Liver (tissue), 9 donors: ENCODE measurements around the gene NR2C1. TPM values are rescaled to one million over a fixed set of nuclear protein-coding genes. Genes with fewer than 3 reads are reported as not detected.
"Not testable (repeated sequence)": the region's sequence is repeated elsewhere in the genome, so short reads cannot be mapped to it uniquely, and the experiment has no call there.

Source experiments
- DNase-seq: peaks from one replicate; pipeline ENCODE4 v3.0.0-alpha.2; 2017; ENCODE audit warnings: low spot score
- H3K27ac ChIP-seq, 2 donors: one replicate each; pipeline ENCODE4 v1.7.0; 2013; ENCODE audit warnings: inconsistent platforms in 2 of 2, low read length in 2 of 2, control low read depth in 1 of 2, low read depth in 1 of 2, mild to moderate bottlenecking in 1 of 2
- H3K27me3 ChIP-seq, 4 donors: one replicate each; pipeline versions ENCODE4 v1.6.1 to v1.7.0; 2013; ENCODE audit warnings: low read length in 3 of 4, inconsistent platforms in 1 of 4, mild to moderate bottlenecking in 1 of 4, moderate library complexity in 1 of 4; ENCODE audit not compliant: control insufficient read depth in 4 of 4, insufficient read depth in 4 of 4
- H3K36me3 ChIP-seq, 4 donors: one replicate each; pipeline versions ENCODE4 v1.6.1 to v1.7.0; 2013; ENCODE audit warnings: low read length in 3 of 4, mild to moderate bottlenecking in 3 of 4, low read depth in 1 of 4, moderate library complexity in 1 of 4; ENCODE audit not compliant: control insufficient read depth in 4 of 4, insufficient read depth in 3 of 4
- H3K4me1 ChIP-seq, 4 donors: one replicate each; pipeline versions ENCODE4 v1.6.1 to v1.7.0; 2013; ENCODE audit warnings: low read length in 3 of 4, mild to moderate bottlenecking in 3 of 4, moderate library complexity in 1 of 4; ENCODE audit not compliant: control insufficient read depth in 4 of 4, insufficient read depth in 4 of 4
- H3K4me3 ChIP-seq, 3 donors: one replicate each; pipeline versions ENCODE4 v1.6.1 to v1.7.0; 2013; ENCODE audit warnings: low read length in 3 of 3, control low read depth in 1 of 3, low read depth in 1 of 3, mild to moderate bottlenecking in 1 of 3
- H3K9ac ChIP-seq, 2 donors: one replicate each; pipeline ENCODE4 v1.7.0; 2013; ENCODE audit warnings: low read length in 2 of 2, mild to moderate bottlenecking in 2 of 2, moderate library complexity in 2 of 2, control low read depth in 1 of 2, low read depth in 1 of 2
- H3K9me3 ChIP-seq, 4 donors: one replicate each; pipeline versions ENCODE4 v1.6.1 to v1.7.0; 2013; ENCODE audit warnings: low read length in 3 of 4; ENCODE audit not compliant: control insufficient read depth in 4 of 4
- ATF3 ChIP-seq: IDR thresholded peaks from 2 replicates; pipeline ENCODE4 v1.6.1; 2016; ENCODE audit warnings: antibody characterized with exemption
- CTCF ChIP-seq: fragments of 150-350 bp; IDR thresholded peaks from 2 replicates; pipeline ENCODE4 v1.5.1; 2017; ENCODE audit warnings: improper control_type of control experiment, low read depth, low read length; ENCODE audit not compliant: missing input control
- FOXA1 ChIP-seq: IDR thresholded peaks from 2 replicates; pipeline ENCODE4 v1.6.1; 2016; ENCODE audit warnings: antibody characterized with exemption
- GABPA ChIP-seq, 2 donors: IDR thresholded peaks in 1 of 2; conservative IDR thresholded peaks in 1 of 2; 2 replicates each; pipeline ENCODE4 v1.6.1; 2016; ENCODE audit warnings: antibody characterized with exemption in 2 of 2, mild to moderate bottlenecking in 1 of 2, moderate library complexity in 1 of 2
- HNF4G ChIP-seq: IDR thresholded peaks from 2 replicates; pipeline ENCODE4 v1.6.1; 2016; ENCODE audit warnings: antibody characterized with exemption
- JUND ChIP-seq, 2 donors: IDR thresholded peaks; 2 replicates each; pipeline ENCODE4 v1.6.1; 2016; ENCODE audit warnings: antibody characterized with exemption in 2 of 2
- NR2F2 ChIP-seq: IDR thresholded peaks from 2 replicates; pipeline ENCODE4 v1.6.1; 2016; ENCODE audit warnings: antibody characterized with exemption
- RAD21 ChIP-seq, 2 donors: IDR thresholded peaks; 2 replicates each; pipeline ENCODE4 v1.6.1; 2016; ENCODE audit warnings: antibody characterized with exemption in 2 of 2, mild to moderate bottlenecking in 2 of 2
- REST ChIP-seq: IDR thresholded peaks from 2 replicates; pipeline ENCODE4 v1.6.1; 2016; ENCODE audit warnings: antibody characterized with exemption, mild to moderate bottlenecking
- RXRA ChIP-seq, 2 donors: IDR thresholded peaks; 2 replicates each; pipeline ENCODE4 v1.6.1; 2017 to 2018; ENCODE audit warnings: antibody characterized with exemption in 2 of 2, mild to moderate bottlenecking in 1 of 2
- TAF1 ChIP-seq: conservative IDR thresholded peaks from 2 replicates; pipeline ENCODE4 v1.6.1; 2016; ENCODE audit warnings: antibody characterized with exemption, mild to moderate bottlenecking
- YY1 ChIP-seq: IDR thresholded peaks from 2 replicates; pipeline ENCODE4 v1.6.1; 2016; ENCODE audit warnings: antibody characterized with exemption, mild to moderate bottlenecking
- ZBTB33 ChIP-seq: IDR thresholded peaks from 2 replicates; pipeline ENCODE4 v1.6.1; 2016; ENCODE audit warnings: antibody characterized with exemption
- WGBS: extraction: QIAGEN DNeasy Blood & Tissue Kit; methylation state at CpG from one replicate; pipeline ENCODE4 v1.1.7; 2013; 5-methylcytosine and 5-hydroxymethylcytosine counted together
- polyA plus RNA-seq, 2 donors: library from polyadenylated mRNA; stranded (reverse) in 1 of 2; unstranded in 1 of 2; fragments of 200-250 nt in 1 of 2; fragments of >200 nt in 1 of 2; fragmentation: Nextera tagmentation in 1 of 2; extraction: Ambion mirVana in 1 of 2; gene quantifications; one replicate each; pipeline versions ENCODE4 v1.2.1 to v1.2.3, GENCODE V29; 2013 to 2015
- total RNA-seq, 2 donors: library from RNA; depleted of rRNA; stranded (reverse); fragments of >200 nt; gene quantifications; one replicate each; pipeline ENCODE4 v1.2.3, GENCODE V29; 2014
- donor health status: healthy.
- donor health status: healthy.
- donor health status: healthy.
- donor health status: healthy.
- donor health status: healthy.

NR2C1 gene
- total and polyA plus RNA-seq, 4 donors = 8.3 to 32.0 (median 21.0) TPM

- H3K36me3 ChIP-seq = peaks cover 0 to 12% (median 6%) of the 10 kb centered on the region in 4 donors
- no peak overlapping the region for H3K27ac ChIP-seq
- no peak for TF ChIP-seq GABPA (IDR thresholded peaks at IDR 0.05 in 1 of 2, conservative IDR thresholded peaks at IDR 0.05 in 1 of 2)
- TF ChIP-seq CTCF = no peak
- TF ChIP-seq ZBTB33 = no peak
- no peak for TF ChIP-seq ATF3
- TF ChIP-seq NR2F2 = no peak
- no peak for TF ChIP-seq JUND (IDR thresholded peaks at IDR 0.05)
- no peak for TF ChIP-seq RXRA (IDR thresholded peaks at IDR 0.05)
- TF ChIP-seq FOXA1 = no peak
- TF ChIP-seq RAD21 (IDR thresholded peaks at IDR 0.05) = no peak
- TF ChIP-seq YY1 = no peak
- no peak for TF ChIP-seq TAF1
- no peak for TF ChIP-seq HNF4G
- TF ChIP-seq REST = no peak
- no peaks in the 10 kb centered on the region for H3K9me3 ChIP-seq
- no peaks in the 10 kb centered on the region for H3K27me3 ChIP-seq
- 96% methylated on average over 2 of the region's 2 CpGs for WGBS
- no peaks in the 10 kb centered on the region for H3K4me1 ChIP-seq
- H3K4me3 ChIP-seq = no peak overlapping the region
- no peak for DNase-seq
- H3K9ac ChIP-seq = no peak overlapping the region
Observed at GRCh38 chr12:95104919-95105452, 31.6 kb upstream of the NR2C1 start.

GRCh38 chr12:95102916-95103671 lies 29.7 kb upstream of the NR2C1 start:
- no peaks in the 10 kb centered on the region for H3K9me3 ChIP-seq
- H3K27me3 ChIP-seq = no peaks in the 10 kb centered on the region
- TF ChIP-seq NR2F2 (no peak), JUND (IDR thresholded peaks at IDR 0.05) (no peak)
- H3K27ac ChIP-seq = no peak overlapping the region
- peaks cover 0 to 7% (median 6%) of the 10 kb centered on the region in 4 donors for H3K36me3 ChIP-seq
- H3K4me3 ChIP-seq = no peak overlapping the region
- peaks cover 0 to 3% (median 0%) of the 10 kb centered on the region in 4 donors for H3K4me1 ChIP-seq
- DNase-seq = no peak
- WGBS = 81% methylated on average over 8 of the region's 8 CpGs
- no peak overlapping the region for H3K9ac ChIP-seq

GRCh38 chr12:95101957-95102356 lies 28.5 kb upstream of the NR2C1 start:
- H3K4me1 ChIP-seq, H3K27me3 ChIP-seq, DNase-seq, H3K9ac ChIP-seq, H3K36me3 ChIP-seq, H3K4me3 ChIP-seq, H3K9me3 ChIP-seq, H3K27ac ChIP-seq: not testable (repeated sequence)
- WGBS = 89% methylated on average over 5 of the region's 5 CpGs
